Skeletal muscle tissue (tissue), 4 donors: Measurements from ENCODE around the gene GRID2. TPM values are rescaled to one million over a fixed set of nuclear protein-coding genes. Genes with fewer than 3 reads are reported as not detected.

Source experiments
- H3K27ac ChIP-seq: one replicate; pipeline ENCODE4 v1.7.0; 2013; ENCODE audit warnings: mild to moderate bottlenecking, low read depth, low read length, inconsistent platforms
- H3K27me3 ChIP-seq, 3 donors: one replicate each; pipeline ENCODE4 v1.7.0; 2013; ENCODE audit warnings: low read length in 3 of 3; ENCODE audit not compliant: control insufficient read depth in 3 of 3, insufficient read depth in 3 of 3
- H3K36me3 ChIP-seq, 3 donors: one replicate each; pipeline ENCODE4 v1.7.0; 2013; ENCODE audit warnings: low read length in 3 of 3; ENCODE audit not compliant: control insufficient read depth in 3 of 3, insufficient read depth in 3 of 3
- H3K4me1 ChIP-seq, 3 donors: one replicate each; pipeline ENCODE4 v1.7.0; 2013; ENCODE audit warnings: low read length in 3 of 3, mild to moderate bottlenecking in 3 of 3; ENCODE audit not compliant: control insufficient read depth in 3 of 3, insufficient read depth in 3 of 3
- H3K4me3 ChIP-seq, 3 donors: one replicate each; pipeline ENCODE4 v1.7.0; 2013; ENCODE audit warnings: low read length in 3 of 3
- H3K9ac ChIP-seq, 3 donors: one replicate each; pipeline ENCODE4 v1.7.0; 2013; ENCODE audit warnings: low read length in 3 of 3, mild to moderate bottlenecking in 3 of 3, moderate library complexity in 2 of 3, low read depth in 1 of 3
- H3K9me3 ChIP-seq, 3 donors: one replicate each; pipeline ENCODE4 v1.7.0; 2013; ENCODE audit warnings: low read length in 3 of 3; ENCODE audit not compliant: control insufficient read depth in 3 of 3
- total RNA-seq: library from RNA; depleted of rRNA; stranded (reverse); fragments of >200 nt; gene quantifications from one replicate; pipeline ENCODE4 v1.2.3, GENCODE V29; 2014
- donor health status: Osteomylitis.

Gene GRID2
- total RNA-seq, 1 donor from 2014 or later = 1.6 TPM

DNA sequence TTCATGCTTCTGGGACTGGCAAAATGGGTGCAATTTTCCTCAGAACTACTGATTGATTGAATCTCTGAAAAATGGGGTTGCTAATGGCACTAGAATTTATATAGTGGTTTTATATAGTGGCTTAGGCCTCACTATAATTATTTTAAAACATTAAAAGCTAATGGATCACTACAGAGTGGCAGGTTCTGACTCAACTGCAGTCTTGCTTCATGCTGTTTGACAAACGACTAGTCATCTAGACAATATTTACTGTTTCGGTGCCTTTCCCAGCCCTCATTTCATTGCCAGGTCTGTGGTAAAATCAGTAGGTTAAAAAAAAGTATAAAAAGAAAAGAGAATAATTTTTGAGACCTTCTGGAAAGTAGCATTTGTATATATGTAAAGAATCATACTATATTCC is 1172.0 kb downstream of the GRID2 start:
- Histone ChIP-seq H3K4me1 (no peaks in the 10 kb centered on the region), H3K36me3 (no peaks in the 10 kb centered on the region), H3K27me3 (no peaks in the 10 kb centered on the region), H3K9ac (no peak overlapping the region), H3K4me3 (no peak overlapping the region), H3K9me3 (no peaks in the 10 kb centered on the region), H3K27ac (no peak overlapping the region)

GRCh38 chr4:93478805-93479204 is 1175.0 kb downstream of the GRID2 start:
- H3K9me3 ChIP-seq = no peaks in the 10 kb centered on the region
- H3K4me1 ChIP-seq = no peaks in the 10 kb centered on the region
- no peak overlapping the region for H3K9ac ChIP-seq
- H3K36me3 ChIP-seq = no peaks in the 10 kb centered on the region
- no peak overlapping the region for H3K27ac ChIP-seq
- no peak overlapping the region for H3K4me3 ChIP-seq
- H3K27me3 ChIP-seq = no peaks in the 10 kb centered on the region

DNA sequence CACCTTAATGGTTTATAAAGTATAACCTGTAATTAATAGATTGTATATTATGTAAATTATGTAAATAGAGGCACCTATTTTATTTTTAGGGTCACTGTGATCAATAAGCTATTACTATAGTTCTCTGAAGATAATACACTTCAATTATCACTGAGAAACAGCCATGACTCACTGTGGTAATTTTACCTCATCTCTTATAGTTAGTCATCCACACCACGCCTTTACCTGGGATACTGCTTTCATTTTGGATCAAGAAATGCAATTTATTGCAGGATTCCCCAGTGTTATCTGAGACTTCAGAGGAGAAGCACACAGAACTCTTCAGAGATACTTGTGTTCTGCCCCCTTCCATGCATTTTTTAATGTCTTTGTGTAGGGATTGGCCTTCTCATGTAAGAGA is 1176.7 kb downstream of the GRID2 start:
- Histone ChIP-seq H3K4me3 (no peak overlapping the region), H3K27ac (no peak overlapping the region), H3K36me3 (no peaks in the 10 kb centered on the region), H3K4me1 (no peaks in the 10 kb centered on the region), H3K9me3 (no peaks in the 10 kb centered on the region), H3K9ac (no peak overlapping the region), H3K27me3 (no peaks in the 10 kb centered on the region)

GRCh38 chr4:93495346-93495745 is 1191.6 kb downstream of the GRID2 start:
- no peaks in the 10 kb centered on the region for H3K36me3 ChIP-seq
- H3K4me3 ChIP-seq = no peak overlapping the region
- no peaks in the 10 kb centered on the region for H3K27me3 ChIP-seq
- H3K27ac ChIP-seq = no peak overlapping the region
- H3K9ac ChIP-seq = no peak overlapping the region
- no peaks in the 10 kb centered on the region for H3K9me3 ChIP-seq
- no peaks in the 10 kb centered on the region for H3K4me1 ChIP-seq

DNA sequence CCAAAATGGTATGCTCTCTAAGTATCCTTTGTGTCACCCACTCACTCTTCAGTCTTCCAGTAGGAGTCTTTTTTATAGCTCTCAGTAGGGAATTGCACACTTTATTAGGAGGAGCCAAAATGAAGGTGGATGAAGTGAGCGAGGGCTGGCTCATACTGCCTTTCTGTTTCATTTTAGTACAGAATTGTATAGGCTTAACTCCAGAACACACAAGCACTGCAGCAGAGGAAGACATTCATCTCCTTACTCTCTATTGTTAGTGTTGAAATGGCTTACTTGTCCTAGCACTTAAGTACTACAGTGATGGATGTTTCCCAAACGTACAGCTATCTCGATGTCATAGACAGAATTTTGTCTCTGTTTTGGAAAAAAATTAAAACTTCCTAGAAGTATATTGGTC is 1197.5 kb downstream of the GRID2 start:
- Histone ChIP-seq H3K27ac (no peak overlapping the region), H3K27me3 (no peaks in the 10 kb centered on the region), H3K9ac (no peak overlapping the region), H3K4me1 (no peaks in the 10 kb centered on the region), H3K4me3 (no peak overlapping the region), H3K9me3 (no peaks in the 10 kb centered on the region), H3K36me3 (no peaks in the 10 kb centered on the region)

DNA sequence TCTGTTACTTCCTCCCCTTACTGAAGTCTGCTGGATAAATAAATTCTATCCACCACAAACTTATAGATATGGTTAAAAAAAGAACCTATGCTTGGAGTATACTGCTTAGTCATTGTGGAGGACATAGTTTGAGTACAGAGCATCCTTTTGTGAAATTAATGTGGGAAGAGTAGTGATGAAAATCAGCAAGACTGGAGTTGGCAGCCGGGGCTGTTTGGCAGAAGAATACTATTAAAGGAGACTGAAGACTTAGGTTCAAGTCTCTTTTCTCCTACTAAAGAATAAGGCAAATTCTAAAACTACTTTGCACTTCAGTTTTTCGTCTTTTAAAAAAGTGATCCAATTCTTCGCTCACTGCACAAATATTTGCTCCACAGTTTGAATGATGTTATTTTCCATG is 1198.2 kb downstream of the GRID2 start:
- H3K4me1 ChIP-seq = no peaks in the 10 kb centered on the region
- H3K27me3 ChIP-seq = no peaks in the 10 kb centered on the region
- H3K4me3 ChIP-seq = no peak overlapping the region
- no peak overlapping the region for H3K9ac ChIP-seq
- no peak overlapping the region for H3K27ac ChIP-seq
- no peaks in the 10 kb centered on the region for H3K9me3 ChIP-seq
- no peaks in the 10 kb centered on the region for H3K36me3 ChIP-seq

- Histone ChIP-seq H3K27me3 (no peaks in the 10 kb centered on the region), H3K4me1 (no peaks in the 10 kb centered on the region), H3K4me3 (no peak overlapping the region), H3K9ac (no peak overlapping the region), H3K27ac (no peak overlapping the region), H3K9me3 (no peaks in the 10 kb centered on the region), H3K36me3 (no peaks in the 10 kb centered on the region)
Measured at GRCh38 chr4:93502991-93503390, 1199.2 kb downstream of the GRID2 start.

- no peak overlapping the region for H3K27ac ChIP-seq
- H3K4me3 ChIP-seq = no peak overlapping the region
- H3K4me1 ChIP-seq = no peaks in the 10 kb centered on the region
- no peaks in the 10 kb centered on the region for H3K27me3 ChIP-seq
- no peaks in the 10 kb centered on the region for H3K36me3 ChIP-seq
- H3K9me3 ChIP-seq = no peaks in the 10 kb centered on the region
- no peak overlapping the region for H3K9ac ChIP-seq
Measured at GRCh38 chr4:93513851-93514250, 1210.1 kb downstream of the GRID2 start.

GRCh38 chr4:93515208-93515607 is 1211.4 kb downstream of the GRID2 start:
- Histone ChIP-seq H3K4me3 (no peak overlapping the region), H3K27ac (no peak overlapping the region), H3K9ac (no peak overlapping the region), H3K27me3 (no peaks in the 10 kb centered on the region), H3K36me3 (no peaks in the 10 kb centered on the region), H3K4me1 (no peaks in the 10 kb centered on the region), H3K9me3 (no peaks in the 10 kb centered on the region)

GRCh38 chr4:93529692-93530372 is 1226.1 kb downstream of the GRID2 start:
- Histone ChIP-seq H3K9ac (no peak overlapping the region), H3K36me3 (no peaks in the 10 kb centered on the region), H3K4me1 (no peaks in the 10 kb centered on the region), H3K9me3 (no peaks in the 10 kb centered on the region), H3K4me3 (no peak overlapping the region), H3K27me3 (no peaks in the 10 kb centered on the region), H3K27ac (no peak overlapping the region)
